Measurements from ENCODE around the gene FBRS. TPM values are rescaled to one million over a fixed set of nuclear protein-coding genes. Genes with fewer than 3 reads are reported as not detected.

The FBRS gene
- total and polyA plus RNA-seq, 10 of the 15 experiments (the other 5 are each of a cell fraction or from before 2014, with no cell fraction given) = 0.45 to 87.6 (median 14.6) TPM

GRCh38 chr16:30609926-30610839 is 48.0 kb upstream of the FBRS start, which contains the start of gene ZNF689 (continued):
- TF ChIP-seq BCLAF1 (IDR thresholded peaks at IDR 0.05) (no peak), NBN (IDR thresholded peaks at IDR 0.05) (peak; percentile 57; the same call in 1 of the 2 replicates), E2F4 (IDR thresholded peaks at IDR 0.05; ENCODE audit: low read depth, low read length) (peak; percentile 94), EED (IDR thresholded peaks at IDR 0.05; ENCODE audit: low read depth) (no peak), ZSCAN29 (IDR thresholded peaks at IDR 0.05) (0 out of 2 replicates have a peak, but pooled peaks have one; percentile 8), POLR2A (IDR thresholded peaks at IDR 0.05; ENCODE audit: low read depth, low read length) (peak; percentile 74), CBFB (IDR thresholded peaks at IDR 0.05; ENCODE audit: low read depth) (0 out of 2 replicates have a peak, but pooled peaks have one; percentile 30), SKIL (IDR thresholded peaks at IDR 0.05; ENCODE audit: low read depth, poor library complexity, severe bottlenecking) (peak; percentile 76), ZBTB40 (IDR thresholded peaks at IDR 0.05; ENCODE audit: borderline replicate concordance) (peak; percentile 80; the same call in 1 of the 2 replicates), RFX5 (IDR thresholded peaks at IDR 0.05; ENCODE audit: low read depth, low read length) (no peak), NKRF (conservative IDR thresholded peaks at IDR 0.05) (peak; percentile 65), HSF1 (IDR thresholded peaks at IDR 0.05; ENCODE audit: low read depth, low read length) (no peak), BACH1 (IDR thresholded peaks at IDR 0.05; ENCODE audit: borderline replicate concordance) (0 out of 2 replicates have a peak, but pooled peaks have one; percentile 2), BHLHE40 (IDR thresholded peaks at IDR 0.05; ENCODE audit: borderline replicate concordance in 1 of 2, low read depth in 2 of 2, low read length in 1 of 2) (peak in 1 of 2 experiments; percentile 38; a peak in 1 of 4 replicates)
